GM19023 (cell line): Measurements from ENCODE around the gene KAZN.

ENCODE experiments used
- ATAC-seq: cut with Tn5 transposase; IDR thresholded peaks from one replicate; pipeline ENCODE4 v1.9.1; 2021; ENCODE audit warnings: mild to moderate bottlenecking, moderate library complexity; ENCODE audit not compliant: unreplicated experiment

KAZN gene

GRCh38 chr1:14897997-14898645 lies 299.6 kb downstream of the KAZN start:
- ATAC-seq, result no peak

- no peak for ATAC-seq
These were observed 301.2 kb downstream of the KAZN start for GRCh38 chr1:14899686-14900085.

GRCh38 chr1:14901371-14901954 lies 303.0 kb downstream of the KAZN start:
- ATAC-seq, result no peak

GRCh38 chr1:14903922-14904321 lies 305.4 kb downstream of the KAZN start:
- ATAC-seq, result no peak

GRCh38 chr1:14906665-14907064 lies 308.2 kb downstream of the KAZN start:
- ATAC-seq, result no peak

GRCh38 chr1:14907416-14907815 lies 308.9 kb downstream of the KAZN start:
- ATAC-seq, result no peak

- ATAC-seq, result no peak
These were observed 310.8 kb downstream of the KAZN start for GRCh38 chr1:14909273-14909672.

- ATAC-seq, result no peak
These were observed 311.5 kb downstream of the KAZN start for GRCh38 chr1:14909920-14910460.

- no peak for ATAC-seq
These were observed 312.7 kb downstream of the KAZN start for GRCh38 chr1:14910984-14911721.

- ATAC-seq, result no peak
These were observed 314.5 kb downstream of the KAZN start for GRCh38 chr1:14912839-14913481.

- ATAC-seq, result no peak
These were observed 315.1 kb downstream of the KAZN start for GRCh38 chr1:14913482-14914177.

GRCh38 chr1:14914351-14914988 lies 316.0 kb downstream of the KAZN start:
- no peak for ATAC-seq

GRCh38 chr1:14915356-14916054 lies 317.0 kb downstream of the KAZN start:
- no peak for ATAC-seq

GRCh38 chr1:14919289-14919688 lies 320.8 kb downstream of the KAZN start:
- no peak for ATAC-seq

GRCh38 chr1:14919751-14920150 lies 321.3 kb downstream of the KAZN start:
- ATAC-seq, result no peak

- no peak for ATAC-seq
These were observed 322.6 kb downstream of the KAZN start for GRCh38 chr1:14921057-14921456.

GRCh38 chr1:14922942-14923726 lies 324.6 kb downstream of the KAZN start:
- no peak for ATAC-seq

- no peak for ATAC-seq
These were observed 325.4 kb downstream of the KAZN start for GRCh38 chr1:14923727-14924452.
